GM18907 (cell line): Measurements from ENCODE around the gene GLB1L2.
"Not testable (repeated sequence)": the region's sequence is repeated elsewhere in the genome, so short reads cannot be mapped to it uniquely, and the experiment has no call there.

Source experiments
- ATAC-seq: cut with Tn5 transposase; IDR thresholded peaks from one replicate; pipeline ENCODE4 v1.9.1; 2021; ENCODE audit warnings: mild to moderate bottlenecking, moderate library complexity; ENCODE audit not compliant: unreplicated experiment

The GLB1L2 gene

GRCh38 chr11:134321373-134321772 lies 10.4 kb upstream of the GLB1L2 start:
- not testable (repeated sequence) for ATAC-seq

- ATAC-seq = no peak
Measured at GRCh38 chr11:134322553-134322952, 9.2 kb upstream of the GLB1L2 start.

GRCh38 chr11:134328433-134328832 lies 3.4 kb upstream of the GLB1L2 start:
- ATAC-seq = no peak

- no peak for ATAC-seq
Measured at GRCh38 chr11:134330611-134331353, 1.0 kb upstream of the GLB1L2 start.

- ATAC-seq = peak; percentile 27
Measured at GRCh38 chr11:134332189-134332631, 422 bp downstream of the GLB1L2 start.

- no peak for ATAC-seq
Measured at GRCh38 chr11:134332782-134333181, 994 bp downstream of the GLB1L2 start.

GRCh38 chr11:134333312-134333711 lies 1.5 kb downstream of the GLB1L2 start:
- no peak for ATAC-seq

- ATAC-seq = no peak
Measured at GRCh38 chr11:134333946-134334345, 2.2 kb downstream of the GLB1L2 start.

GRCh38 chr11:134334796-134335571 lies 3.2 kb downstream of the GLB1L2 start:
- ATAC-seq = no peak

GRCh38 chr11:134337051-134337450 lies 5.3 kb downstream of the GLB1L2 start:
- no peak for ATAC-seq

GRCh38 chr11:134338068-134338467 lies 6.3 kb downstream of the GLB1L2 start:
- no peak for ATAC-seq

- ATAC-seq = no peak
Measured at GRCh38 chr11:134338654-134339053, 6.9 kb downstream of the GLB1L2 start.

- no peak for ATAC-seq
Measured at GRCh38 chr11:134339756-134340155, 8.0 kb downstream of the GLB1L2 start.

- ATAC-seq = no peak
Measured at GRCh38 chr11:134340354-134340964, 8.7 kb downstream of the GLB1L2 start.

GRCh38 chr11:134341805-134342571 lies 10.2 kb downstream of the GLB1L2 start:
- ATAC-seq = no peak

GRCh38 chr11:134342572-134343340 lies 11.0 kb downstream of the GLB1L2 start:
- ATAC-seq = no peak

- no peak for ATAC-seq
Measured at GRCh38 chr11:134343646-134344045, 11.9 kb downstream of the GLB1L2 start.

- not testable (repeated sequence) for ATAC-seq
Measured at GRCh38 chr11:134344497-134345236, 12.9 kb downstream of the GLB1L2 start.

GRCh38 chr11:134345237-134345550 lies 13.4 kb downstream of the GLB1L2 start:
- ATAC-seq = no peak
